Measurements from ENCODE around the gene TOP2A.

DNA sequence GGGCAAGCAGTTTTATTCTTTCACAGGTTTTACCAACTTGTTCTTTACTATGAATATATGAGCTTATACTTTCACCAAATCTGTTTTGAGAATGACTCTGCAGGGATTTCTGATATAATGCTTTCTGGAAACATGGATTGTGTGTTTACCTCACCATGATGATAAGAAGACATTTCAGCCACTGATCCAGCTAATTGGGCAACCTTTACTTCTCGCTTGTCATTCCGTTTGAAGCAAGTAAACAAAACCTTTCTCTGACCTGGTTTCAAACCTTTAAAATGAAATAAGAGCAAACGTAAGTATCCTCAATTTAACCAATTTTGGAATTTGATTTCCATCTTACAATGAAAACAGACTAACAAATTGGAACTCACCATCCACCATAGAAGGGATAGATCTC, 13.7 kb downstream of the TOP2A start:
- TF ChIP-seq EZH2 (IDR thresholded peaks at IDR 0.05) = no peak
- no peak for TF ChIP-seq POLR2AphosphoS5 (IDR thresholded peaks at IDR 0.05; ENCODE audit: borderline replicate concordance, low read depth, low read length)
